WTC11 (cell line): Measurements from ENCODE around the gene DNAJC16. TPM values are rescaled to one million over a fixed set of nuclear protein-coding genes. Genes with fewer than 3 reads are reported as not detected.
A peak's percentile ranks its signal among the peaks of the same experiment; 100 is the strongest.

Experiments used
- ATAC-seq: fragments of 200-7000 bp; cut with Tn5 transposase; 2 replicates; pipeline ENCODE4 v1.10.0; 2021; ENCODE audit warnings: mild to moderate bottlenecking, moderate library complexity
- CTCF ChIA-PET: fragments of 300-600 bp; sonication (Branson Sonifier 250); formaldehyde crosslinking; loops from one replicate; lab custom pipeline; 2021; ENCODE audit warnings: antibody characterized with exemption; lab: Charles Lee
- POLR2A ChIA-PET: fragments of 350-600 bp; sonication (Branson Sonifier 250); formaldehyde crosslinking; loops from one replicate; lab custom pipeline; 2021; ENCODE audit warnings: antibody characterized with exemption; lab: Charles Lee
- DNase-seq: peaks from one replicate; pipeline ENCODE4 v3.0.0; 2021; ENCODE audit warnings: low spot score
- H3K27ac Mint-ChIP-seq: 2 replicates; pipeline ENCODE4 v1.8.0; 2021; ENCODE audit warnings: mixed read lengths
- H3K27me3 Mint-ChIP-seq: 2 replicates; pipeline ENCODE4 v1.8.0; 2021; ENCODE audit warnings: low read depth, mild to moderate bottlenecking, moderate library complexity, mixed read lengths
- H3K36me3 Mint-ChIP-seq: 2 replicates; pipeline ENCODE4 v1.8.0; 2021; ENCODE audit warnings: mixed read lengths
- H3K4me1 Mint-ChIP-seq: 2 replicates; pipeline ENCODE4 v1.8.0; 2022; ENCODE audit warnings: mixed read lengths
- H3K4me3 Mint-ChIP-seq: 2 replicates; pipeline ENCODE4 v1.8.0; 2021; ENCODE audit warnings: mild to moderate bottlenecking, moderate library complexity, mixed read lengths
- H3K9me3 Mint-ChIP-seq: 2 replicates; pipeline ENCODE4 v1.8.0; 2021; ENCODE audit warnings: mixed read lengths
- ATF1 ChIP-seq: sonication (generic); formaldehyde crosslinking; IDR thresholded peaks from 2 replicates; pipeline ENCODE4 v1.8.1; 2023; ENCODE audit warnings: mild to moderate bottlenecking, moderate library complexity, missing genetic modification reagents
- CBFB ChIP-seq: sonication (generic); formaldehyde crosslinking; IDR thresholded peaks from 2 replicates; pipeline ENCODE4 v1.8.1; 2022; ENCODE audit warnings: mild to moderate bottlenecking, low read depth, missing genetic modification reagents
- CREM ChIP-seq: sonication (generic); formaldehyde crosslinking; IDR thresholded peaks from 2 replicates; pipeline ENCODE4 v1.8.1; 2022; ENCODE audit warnings: mild to moderate bottlenecking, missing genetic modification reagents, moderate library complexity
- FOXK1 ChIP-seq: sonication (generic); formaldehyde crosslinking; IDR thresholded peaks from 2 replicates; pipeline ENCODE4 v1.8.0; 2022; ENCODE audit warnings: mild to moderate bottlenecking, moderate library complexity, missing genetic modification reagents
- GRHL2 ChIP-seq: fragments of 250-450 bp; sonication (Bioruptor Pico); IDR thresholded peaks from 2 replicates; pipeline ENCODE4 v1.8.0; 2022; ENCODE audit warnings: mild to moderate bottlenecking, moderate library complexity; ENCODE audit not compliant: insufficient replicate concordance, severe bottlenecking
- GTF2I ChIP-seq: fragments of 250-450 bp; sonication (Bioruptor Pico); conservative IDR thresholded peaks from 2 replicates; pipeline ENCODE4 v1.4.0; 2021; ENCODE audit warnings: mild to moderate bottlenecking
- IRF2 ChIP-seq: sonication (generic); formaldehyde crosslinking; IDR thresholded peaks from 2 replicates; pipeline ENCODE4 v1.8.0; 2022; ENCODE audit warnings: low read depth, missing genetic modification reagents, borderline replicate concordance
- KAT7 ChIP-seq: sonication (generic); formaldehyde crosslinking; IDR thresholded peaks from 2 replicates; pipeline ENCODE4 v1.8.1; 2023; ENCODE audit warnings: missing genetic modification reagents, mild to moderate bottlenecking, borderline replicate concordance
- NFE2L1 ChIP-seq: sonication (generic); formaldehyde crosslinking; IDR thresholded peaks from 2 replicates; pipeline ENCODE4 v1.8.1; 2023; ENCODE audit warnings: missing genetic modification reagents
- NFYB ChIP-seq: sonication (generic); formaldehyde crosslinking; conservative IDR thresholded peaks from 2 replicates; pipeline ENCODE4 v1.8.0; 2022; ENCODE audit warnings: low read depth, missing genetic modification reagents
- NR2C2 ChIP-seq: sonication (generic); formaldehyde crosslinking; IDR thresholded peaks from 2 replicates; pipeline ENCODE4 v1.8.0; 2022; ENCODE audit warnings: mild to moderate bottlenecking, missing genetic modification reagents
- SOX15 ChIP-seq: fragments of 250-450 bp; sonication (Bioruptor Pico); IDR thresholded peaks from 2 replicates; pipeline ENCODE4 v1.9.0; 2021; ENCODE audit warnings: mild to moderate bottlenecking
- SP1 ChIP-seq: sonication (generic); formaldehyde crosslinking; conservative IDR thresholded peaks from 2 replicates; pipeline ENCODE4 v1.8.1; 2022; ENCODE audit warnings: missing genetic modification reagents
- TCF7 ChIP-seq: sonication (generic); formaldehyde crosslinking; IDR thresholded peaks from 2 replicates; pipeline ENCODE4 v1.8.0; 2022; ENCODE audit warnings: mild to moderate bottlenecking, low read depth, missing genetic modification reagents, moderate library complexity
- TEAD4 ChIP-seq: sonication (generic); formaldehyde crosslinking; IDR thresholded peaks from 2 replicates; pipeline ENCODE4 v1.8.0; 2022; ENCODE audit warnings: mild to moderate bottlenecking, missing genetic modification reagents
- ZBTB21 ChIP-seq: sonication (generic); formaldehyde crosslinking; IDR thresholded peaks from 2 replicates; pipeline ENCODE4 v1.8.1; 2023; ENCODE audit warnings: mild to moderate bottlenecking, missing genetic modification reagents, borderline replicate concordance
- ZNF219 ChIP-seq: sonication (generic); formaldehyde crosslinking; IDR thresholded peaks from 2 replicates; pipeline ENCODE4 v1.8.0; 2023; ENCODE audit warnings: missing genetic modification reagents, mild to moderate bottlenecking, borderline replicate concordance
- ZNF263 ChIP-seq: sonication (generic); formaldehyde crosslinking; IDR thresholded peaks from 2 replicates; pipeline ENCODE4 v1.8.1; 2022; ENCODE audit warnings: low read depth, mild to moderate bottlenecking, moderate library complexity, missing genetic modification reagents
- ZSCAN18 ChIP-seq: fragments of 250-450 bp; sonication (Bioruptor Pico); IDR thresholded peaks from 2 replicates; pipeline ENCODE4 v2.1.2; 2022; ENCODE audit warnings: mild to moderate bottlenecking, moderate library complexity
- total RNA-seq: library from RNA; stranded (reverse); gene quantifications from 3 replicates; pipeline ENCODE4 v1.2.3, GENCODE V29; 2021
- TF ChIP-seq, protein P1 (sequence below): sonication (generic); formaldehyde crosslinking; IDR thresholded peaks from 2 replicates; pipeline ENCODE4 v1.8.0; 2023; ENCODE audit warnings: missing genetic modification reagents, mild to moderate bottlenecking, borderline replicate concordance
- TF ChIP-seq, protein P2 (sequence below): sonication (generic); formaldehyde crosslinking; IDR thresholded peaks from 2 replicates; pipeline ENCODE4 v1.8.1; 2022; ENCODE audit warnings: mild to moderate bottlenecking, moderate library complexity, missing genetic modification reagents
- TF ChIP-seq, protein P3 (sequence below): sonication (generic); formaldehyde crosslinking; IDR thresholded peaks from 2 replicates; pipeline ENCODE4 v1.8.1; 2022; ENCODE audit warnings: low read depth, missing genetic modification reagents, borderline replicate concordance
- TF ChIP-seq, protein P4 (sequence below): fragments of 250-450 bp; sonication (Bioruptor Pico); IDR thresholded peaks from 2 replicates; pipeline ENCODE4 v1.9.0; 2021; ENCODE audit warnings: moderate library complexity, mild to moderate bottlenecking, inconsistent platforms, borderline replicate concordance
- TF ChIP-seq, protein P5 (sequence below): sonication (generic); formaldehyde crosslinking; IDR thresholded peaks from 2 replicates; pipeline ENCODE4 v1.8.0; 2022; ENCODE audit warnings: mild to moderate bottlenecking, missing genetic modification reagents
- TF ChIP-seq, protein P6 (sequence below): sonication (generic); formaldehyde crosslinking; conservative IDR thresholded peaks from 2 replicates; pipeline ENCODE4 v1.8.1; 2022; ENCODE audit warnings: mild to moderate bottlenecking, missing genetic modification reagents
- TF ChIP-seq, protein P7 (sequence below): fragments of 250-450 bp; sonication (Bioruptor Pico); conservative IDR thresholded peaks from 2 replicates; pipeline ENCODE4 v1.9.0; 2021; ENCODE audit warnings: mild to moderate bottlenecking

The DNAJC16 gene
- total RNA-seq, 1 experiment from 2014 or later, result 16.4 TPM

DNA sequence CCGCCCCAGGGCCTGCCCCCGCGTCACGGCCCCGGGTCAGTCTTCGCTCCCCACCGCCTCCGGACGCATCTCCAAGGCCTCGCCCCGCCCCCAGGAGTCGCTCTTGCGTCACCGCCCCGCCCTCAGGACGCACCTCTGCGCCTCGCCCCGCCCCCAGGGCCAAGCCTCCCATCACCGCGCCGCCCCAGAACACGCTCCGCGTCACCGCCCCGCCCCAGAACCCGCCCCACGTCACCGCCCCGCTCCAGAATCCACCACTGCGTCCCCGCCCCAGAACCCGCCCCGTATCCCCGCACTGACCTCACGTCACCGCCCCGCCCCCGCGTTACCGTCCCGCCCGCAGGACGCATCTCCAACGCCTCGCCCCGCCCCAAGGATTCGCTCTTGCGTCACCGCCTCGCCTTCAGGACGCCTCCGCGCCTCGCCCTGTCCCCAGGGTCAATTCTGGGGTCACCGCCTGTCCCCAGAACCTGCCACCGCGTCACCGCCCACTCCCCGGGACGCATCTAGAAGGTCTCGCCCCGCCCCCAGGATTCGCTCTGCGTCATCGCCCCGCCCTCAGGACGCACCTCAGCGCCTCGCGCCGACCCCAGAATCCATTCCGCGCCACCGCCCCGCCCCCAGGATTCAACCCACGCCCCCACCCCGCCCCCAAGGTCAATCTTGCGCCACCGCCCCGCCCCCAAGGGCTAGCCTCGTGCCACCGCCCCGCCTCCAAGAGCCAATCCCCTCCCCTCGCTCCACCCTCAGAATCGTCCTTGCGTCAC lies 2.2 kb upstream of the DNAJC16 start:
- Mint-ChIP-seq H3K9me3 (no peaks in the 10 kb centered on the region), H3K27ac (peak overlapping the region; percentile 97), H3K4me3 (peak overlapping the region; percentile 94), H3K4me1 (peaks cover 39% of the 10 kb centered on the region), H3K27me3 (no peaks in the 10 kb centered on the region), H3K36me3 (no peaks in the 10 kb centered on the region)
- POLR2A ChIA-PET, result interaction anchor here (0.9 kb wide), 1 partner anchor 15 kb away, joined by 5 read pairs; no protein-coding TSS in a partner anchor
- ATAC-seq (peak; percentile 46), DNase-seq (peak; percentile 100)
- CTCF ChIA-PET, result interaction anchor here (0.8 to 1.0 kb wide), 2 partner anchors 60 to 79 kb away, joined by 3 to 4 read pairs; no protein-coding TSS in a partner anchor
- TF ChIP-seq NFYB (CRISPR knock-in tag), result no peak
- no peak for TF ChIP-seq FOXK1 (CRISPR knock-in tag)
- TF ChIP-seq NR2C2 (CRISPR knock-in tag), result no peak
- TF ChIP-seq ZNF263 (CRISPR knock-in tag), result no peak
- TF ChIP-seq, protein P1, sequence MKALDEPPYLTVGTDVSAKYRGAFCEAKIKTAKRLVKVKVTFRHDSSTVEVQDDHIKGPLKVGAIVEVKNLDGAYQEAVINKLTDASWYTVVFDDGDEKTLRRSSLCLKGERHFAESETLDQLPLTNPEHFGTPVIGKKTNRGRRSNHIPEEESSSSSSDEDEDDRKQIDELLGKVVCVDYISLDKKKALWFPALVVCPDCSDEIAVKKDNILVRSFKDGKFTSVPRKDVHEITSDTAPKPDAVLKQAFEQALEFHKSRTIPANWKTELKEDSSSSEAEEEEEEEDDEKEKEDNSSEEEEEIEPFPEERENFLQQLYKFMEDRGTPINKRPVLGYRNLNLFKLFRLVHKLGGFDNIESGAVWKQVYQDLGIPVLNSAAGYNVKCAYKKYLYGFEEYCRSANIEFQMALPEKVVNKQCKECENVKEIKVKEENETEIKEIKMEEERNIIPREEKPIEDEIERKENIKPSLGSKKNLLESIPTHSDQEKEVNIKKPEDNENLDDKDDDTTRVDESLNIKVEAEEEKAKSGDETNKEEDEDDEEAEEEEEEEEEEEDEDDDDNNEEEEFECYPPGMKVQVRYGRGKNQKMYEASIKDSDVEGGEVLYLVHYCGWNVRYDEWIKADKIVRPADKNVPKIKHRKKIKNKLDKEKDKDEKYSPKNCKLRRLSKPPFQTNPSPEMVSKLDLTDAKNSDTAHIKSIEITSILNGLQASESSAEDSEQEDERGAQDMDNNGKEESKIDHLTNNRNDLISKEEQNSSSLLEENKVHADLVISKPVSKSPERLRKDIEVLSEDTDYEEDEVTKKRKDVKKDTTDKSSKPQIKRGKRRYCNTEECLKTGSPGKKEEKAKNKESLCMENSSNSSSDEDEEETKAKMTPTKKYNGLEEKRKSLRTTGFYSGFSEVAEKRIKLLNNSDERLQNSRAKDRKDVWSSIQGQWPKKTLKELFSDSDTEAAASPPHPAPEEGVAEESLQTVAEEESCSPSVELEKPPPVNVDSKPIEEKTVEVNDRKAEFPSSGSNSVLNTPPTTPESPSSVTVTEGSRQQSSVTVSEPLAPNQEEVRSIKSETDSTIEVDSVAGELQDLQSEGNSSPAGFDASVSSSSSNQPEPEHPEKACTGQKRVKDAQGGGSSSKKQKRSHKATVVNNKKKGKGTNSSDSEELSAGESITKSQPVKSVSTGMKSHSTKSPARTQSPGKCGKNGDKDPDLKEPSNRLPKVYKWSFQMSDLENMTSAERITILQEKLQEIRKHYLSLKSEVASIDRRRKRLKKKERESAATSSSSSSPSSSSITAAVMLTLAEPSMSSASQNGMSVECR (CRISPR knock-in tag), result 0 out of 2 replicates have a peak, but pooled peaks have one; percentile 2
- TF ChIP-seq TEAD4, result no peak
- TF ChIP-seq NFE2L1, result no peak
- no peak for TF ChIP-seq KAT7 (CRISPR knock-in tag)
- TF ChIP-seq CREM (CRISPR knock-in tag), result 0 out of 2 replicates have a peak, but pooled peaks have one; percentile 28
- TF ChIP-seq IRF2 (CRISPR knock-in tag), result no peak
- TF ChIP-seq GRHL2, result no peak
- TF ChIP-seq, protein P2, sequence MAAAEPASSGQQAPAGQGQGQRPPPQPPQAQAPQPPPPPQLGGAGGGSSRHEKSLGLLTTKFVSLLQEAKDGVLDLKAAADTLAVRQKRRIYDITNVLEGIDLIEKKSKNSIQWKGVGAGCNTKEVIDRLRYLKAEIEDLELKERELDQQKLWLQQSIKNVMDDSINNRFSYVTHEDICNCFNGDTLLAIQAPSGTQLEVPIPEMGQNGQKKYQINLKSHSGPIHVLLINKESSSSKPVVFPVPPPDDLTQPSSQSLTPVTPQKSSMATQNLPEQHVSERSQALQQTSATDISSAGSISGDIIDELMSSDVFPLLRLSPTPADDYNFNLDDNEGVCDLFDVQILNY (CRISPR knock-in tag), result no peak
- TF ChIP-seq ZNF219 (CRISPR knock-in tag), result no peak
- no peak for TF ChIP-seq ATF1 (CRISPR knock-in tag)
- no peak for TF ChIP-seq CBFB (CRISPR knock-in tag)
- TF ChIP-seq ZBTB21 (CRISPR knock-in tag), result no peak
- no peak for TF ChIP-seq TCF7 (CRISPR knock-in tag)
- TF ChIP-seq SOX15 (CRISPR knock-in tag), result no peak
- no peak for TF ChIP-seq ZSCAN18 (CRISPR knock-in tag)
- no peak for TF ChIP-seq GTF2I
- TF ChIP-seq, protein P3, sequence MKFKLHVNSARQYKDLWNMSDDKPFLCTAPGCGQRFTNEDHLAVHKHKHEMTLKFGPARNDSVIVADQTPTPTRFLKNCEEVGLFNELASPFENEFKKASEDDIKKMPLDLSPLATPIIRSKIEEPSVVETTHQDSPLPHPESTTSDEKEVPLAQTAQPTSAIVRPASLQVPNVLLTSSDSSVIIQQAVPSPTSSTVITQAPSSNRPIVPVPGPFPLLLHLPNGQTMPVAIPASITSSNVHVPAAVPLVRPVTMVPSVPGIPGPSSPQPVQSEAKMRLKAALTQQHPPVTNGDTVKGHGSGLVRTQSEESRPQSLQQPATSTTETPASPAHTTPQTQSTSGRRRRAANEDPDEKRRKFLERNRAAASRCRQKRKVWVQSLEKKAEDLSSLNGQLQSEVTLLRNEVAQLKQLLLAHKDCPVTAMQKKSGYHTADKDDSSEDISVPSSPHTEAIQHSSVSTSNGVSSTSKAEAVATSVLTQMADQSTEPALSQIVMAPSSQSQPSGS (CRISPR knock-in tag), result no peak
- peak; percentile 7; the same call in 1 of the 2 replicates for TF ChIP-seq SP1
- TF ChIP-seq, protein P4, sequence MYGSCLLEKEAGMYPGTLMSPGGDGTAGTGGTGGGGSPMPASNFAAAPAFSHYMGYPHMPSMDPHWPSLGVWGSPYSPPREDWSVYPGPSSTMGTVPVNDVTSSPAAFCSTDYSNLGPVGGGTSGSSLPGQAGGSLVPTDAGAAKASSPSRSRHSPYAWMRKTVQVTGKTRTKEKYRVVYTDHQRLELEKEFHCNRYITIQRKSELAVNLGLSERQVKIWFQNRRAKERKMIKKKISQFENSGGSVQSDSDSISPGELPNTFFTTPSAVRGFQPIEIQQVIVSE (CRISPR knock-in tag), result no peak
- TF ChIP-seq, protein P5, sequence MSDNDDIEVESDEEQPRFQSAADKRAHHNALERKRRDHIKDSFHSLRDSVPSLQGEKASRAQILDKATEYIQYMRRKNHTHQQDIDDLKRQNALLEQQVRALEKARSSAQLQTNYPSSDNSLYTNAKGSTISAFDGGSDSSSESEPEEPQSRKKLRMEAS (CRISPR knock-in tag), result no peak
- TF ChIP-seq, protein P6, sequence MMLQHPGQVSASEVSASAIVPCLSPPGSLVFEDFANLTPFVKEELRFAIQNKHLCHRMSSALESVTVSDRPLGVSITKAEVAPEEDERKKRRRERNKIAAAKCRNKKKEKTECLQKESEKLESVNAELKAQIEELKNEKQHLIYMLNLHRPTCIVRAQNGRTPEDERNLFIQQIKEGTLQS (CRISPR knock-in tag), result no peak
- TF ChIP-seq, protein P7, sequence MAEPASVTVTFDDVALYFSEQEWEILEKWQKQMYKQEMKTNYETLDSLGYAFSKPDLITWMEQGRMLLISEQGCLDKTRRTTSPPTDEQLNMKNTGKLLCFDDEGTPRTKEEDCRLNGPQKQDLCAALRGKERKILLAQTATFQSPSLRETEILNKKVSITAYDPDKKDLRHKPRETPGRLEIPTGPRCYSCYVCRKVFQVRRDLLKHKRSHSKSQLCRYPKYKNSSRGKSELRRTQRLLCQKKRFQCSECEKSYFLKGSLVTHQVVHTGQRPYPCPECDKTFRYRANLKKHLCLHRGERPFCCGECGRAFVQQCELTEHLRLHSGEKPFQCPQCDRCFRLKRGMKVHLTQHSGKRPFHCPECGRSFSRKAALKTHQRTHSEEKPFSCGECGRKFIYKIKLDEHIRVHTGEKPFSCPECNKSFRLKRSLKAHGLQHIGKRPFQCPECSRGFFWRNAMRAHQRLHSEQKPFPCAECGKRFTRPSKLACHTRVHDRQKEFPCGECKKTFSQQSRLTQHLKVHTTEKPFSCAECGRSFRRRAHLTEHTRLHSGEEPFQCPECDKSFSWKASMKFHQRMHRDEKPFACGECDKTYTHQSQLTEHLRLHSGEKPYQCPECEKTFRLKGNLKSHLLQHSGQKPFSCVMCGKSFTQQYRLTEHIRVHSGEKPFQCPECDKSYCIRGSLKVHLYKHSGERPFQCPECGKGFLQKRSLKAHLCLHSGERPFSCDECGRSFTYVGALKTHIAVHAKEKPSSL, result no peak
